Neural cell (in vitro differentiated cells): ENCODE measurements around the gene APBB2.

Experiments used
- EP300 ChIP-seq: fragments of 450-650 bp; conservative IDR thresholded peaks from 2 replicates; pipeline ENCODE4 v1.6.1; 2014; ENCODE audit warnings: antibody characterized with exemption, mild to moderate bottlenecking, moderate library complexity; ENCODE audit not compliant: poor library complexity, severe bottlenecking
- EZH2 ChIP-seq: fragments of 200-600, 300-800 bp; shearing (Covaris generic), sonication (generic); IDR thresholded peaks from 2 replicates; pipeline ENCODE4 v1.6.1; 2014; ENCODE audit warnings: antibody characterized with exemption, low read length, borderline replicate concordance, mild to moderate bottlenecking; ENCODE audit not compliant: insufficient read depth, poor library complexity, severe bottlenecking
- POLR2AphosphoS5 ChIP-seq: IDR thresholded peaks from 2 replicates; pipeline ENCODE4 v1.6.1; 2012
- RAD21 ChIP-seq: fragments of 450-650 bp; conservative IDR thresholded peaks from 2 replicates; pipeline ENCODE4 v1.6.1; 2014; ENCODE audit warnings: antibody characterized with exemption, mild to moderate bottlenecking, moderate library complexity
- TF ChIP-seq, protein P1 (sequence below): fragments of 450-650 bp; IDR thresholded peaks from 2 replicates; pipeline ENCODE4 v1.5.1; 2014; ENCODE audit warnings: antibody characterized with exemption, mild to moderate bottlenecking, moderate library complexity; ENCODE audit not compliant: poor library complexity, severe bottlenecking
- TF ChIP-seq, protein P2 (sequence below): IDR thresholded peaks from 2 replicates; pipeline ENCODE4 v1.6.1; 2012; ENCODE audit warnings: borderline replicate concordance

DNA sequence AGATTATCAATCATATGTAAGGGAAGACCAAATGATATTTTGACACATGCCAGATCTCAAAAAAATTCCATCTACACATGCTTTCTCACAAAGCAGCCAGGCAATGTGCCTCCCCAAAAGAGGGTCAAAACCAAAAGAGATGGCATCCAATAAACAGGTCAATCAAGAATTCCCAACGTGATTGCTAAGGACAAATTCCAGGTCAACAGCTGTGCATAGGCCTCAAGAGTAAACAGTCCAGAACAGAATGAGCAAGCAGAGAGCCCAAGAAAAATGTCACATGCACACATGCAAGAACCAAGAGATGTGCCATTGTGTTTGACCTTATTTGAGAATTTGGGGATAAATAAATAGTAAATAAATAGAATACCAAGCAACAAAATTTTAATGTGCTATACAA is 136.7 kb downstream of the APBB2 start:
- TF ChIP-seq POLR2AphosphoS5: no peak
- TF ChIP-seq, protein P1, sequence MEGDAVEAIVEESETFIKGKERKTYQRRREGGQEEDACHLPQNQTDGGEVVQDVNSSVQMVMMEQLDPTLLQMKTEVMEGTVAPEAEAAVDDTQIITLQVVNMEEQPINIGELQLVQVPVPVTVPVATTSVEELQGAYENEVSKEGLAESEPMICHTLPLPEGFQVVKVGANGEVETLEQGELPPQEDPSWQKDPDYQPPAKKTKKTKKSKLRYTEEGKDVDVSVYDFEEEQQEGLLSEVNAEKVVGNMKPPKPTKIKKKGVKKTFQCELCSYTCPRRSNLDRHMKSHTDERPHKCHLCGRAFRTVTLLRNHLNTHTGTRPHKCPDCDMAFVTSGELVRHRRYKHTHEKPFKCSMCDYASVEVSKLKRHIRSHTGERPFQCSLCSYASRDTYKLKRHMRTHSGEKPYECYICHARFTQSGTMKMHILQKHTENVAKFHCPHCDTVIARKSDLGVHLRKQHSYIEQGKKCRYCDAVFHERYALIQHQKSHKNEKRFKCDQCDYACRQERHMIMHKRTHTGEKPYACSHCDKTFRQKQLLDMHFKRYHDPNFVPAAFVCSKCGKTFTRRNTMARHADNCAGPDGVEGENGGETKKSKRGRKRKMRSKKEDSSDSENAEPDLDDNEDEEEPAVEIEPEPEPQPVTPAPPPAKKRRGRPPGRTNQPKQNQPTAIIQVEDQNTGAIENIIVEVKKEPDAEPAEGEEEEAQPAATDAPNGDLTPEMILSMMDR: no peak
- TF ChIP-seq, protein P2, sequence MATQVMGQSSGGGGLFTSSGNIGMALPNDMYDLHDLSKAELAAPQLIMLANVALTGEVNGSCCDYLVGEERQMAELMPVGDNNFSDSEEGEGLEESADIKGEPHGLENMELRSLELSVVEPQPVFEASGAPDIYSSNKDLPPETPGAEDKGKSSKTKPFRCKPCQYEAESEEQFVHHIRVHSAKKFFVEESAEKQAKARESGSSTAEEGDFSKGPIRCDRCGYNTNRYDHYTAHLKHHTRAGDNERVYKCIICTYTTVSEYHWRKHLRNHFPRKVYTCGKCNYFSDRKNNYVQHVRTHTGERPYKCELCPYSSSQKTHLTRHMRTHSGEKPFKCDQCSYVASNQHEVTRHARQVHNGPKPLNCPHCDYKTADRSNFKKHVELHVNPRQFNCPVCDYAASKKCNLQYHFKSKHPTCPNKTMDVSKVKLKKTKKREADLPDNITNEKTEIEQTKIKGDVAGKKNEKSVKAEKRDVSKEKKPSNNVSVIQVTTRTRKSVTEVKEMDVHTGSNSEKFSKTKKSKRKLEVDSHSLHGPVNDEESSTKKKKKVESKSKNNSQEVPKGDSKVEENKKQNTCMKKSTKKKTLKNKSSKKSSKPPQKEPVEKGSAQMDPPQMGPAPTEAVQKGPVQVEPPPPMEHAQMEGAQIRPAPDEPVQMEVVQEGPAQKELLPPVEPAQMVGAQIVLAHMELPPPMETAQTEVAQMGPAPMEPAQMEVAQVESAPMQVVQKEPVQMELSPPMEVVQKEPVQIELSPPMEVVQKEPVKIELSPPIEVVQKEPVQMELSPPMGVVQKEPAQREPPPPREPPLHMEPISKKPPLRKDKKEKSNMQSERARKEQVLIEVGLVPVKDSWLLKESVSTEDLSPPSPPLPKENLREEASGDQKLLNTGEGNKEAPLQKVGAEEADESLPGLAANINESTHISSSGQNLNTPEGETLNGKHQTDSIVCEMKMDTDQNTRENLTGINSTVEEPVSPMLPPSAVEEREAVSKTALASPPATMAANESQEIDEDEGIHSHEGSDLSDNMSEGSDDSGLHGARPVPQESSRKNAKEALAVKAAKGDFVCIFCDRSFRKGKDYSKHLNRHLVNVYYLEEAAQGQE: no peak
- no peak for TF ChIP-seq RAD21
- TF ChIP-seq EZH2: no peak
- no peak for TF ChIP-seq EP300
